ENCODE results near the gene OST4.

Gene OST4

DNA sequence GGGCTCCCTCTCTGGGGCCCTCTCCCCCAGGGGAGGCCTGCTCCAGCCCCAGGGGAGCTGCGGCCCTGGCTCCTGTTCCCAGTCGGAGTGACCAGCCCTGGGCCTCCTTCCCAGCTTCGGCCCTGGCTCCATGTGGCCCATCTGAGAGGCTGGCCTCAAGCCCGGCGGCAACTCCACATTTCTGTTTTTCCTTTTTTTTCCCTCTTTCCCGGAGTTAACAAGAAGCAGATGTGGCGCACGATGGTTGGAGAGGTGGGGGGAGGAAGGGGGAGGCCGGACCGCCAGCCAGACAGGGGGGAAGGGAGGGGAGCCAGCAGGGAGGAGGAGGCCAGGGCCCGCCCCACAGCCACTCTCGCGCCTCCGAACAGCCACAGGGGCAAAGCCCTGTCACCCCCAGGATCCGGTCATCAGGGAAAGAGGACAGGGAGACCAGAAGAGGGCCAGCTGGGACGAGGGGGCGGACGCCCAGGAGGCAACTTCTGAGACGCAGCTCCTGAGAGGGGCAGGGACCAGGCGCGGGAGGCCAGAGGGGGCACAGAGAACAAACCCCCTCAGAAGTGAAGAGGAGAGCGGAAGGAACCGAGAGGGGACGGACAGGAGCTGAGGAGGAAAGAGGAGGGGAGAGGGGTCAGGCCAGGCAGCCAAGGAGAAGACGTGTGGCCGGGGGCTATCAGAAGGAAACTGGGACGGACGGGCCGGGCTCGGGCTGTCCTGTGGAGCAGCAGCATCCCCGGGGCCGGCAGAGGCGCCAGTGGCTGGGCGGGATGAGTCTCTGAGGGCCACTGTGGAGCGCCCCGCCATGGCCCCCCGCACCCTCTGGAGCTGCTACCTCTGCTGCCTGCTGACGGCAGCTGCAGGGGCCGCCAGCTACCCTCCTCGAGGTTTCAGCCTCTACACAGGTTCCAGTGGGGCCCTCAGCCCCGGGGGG is 7.1 kb upstream of the OST4 start, which contains the start of gene EMILIN1:
TSS of gene EMILIN1 (plus strand) at position 349 of the 928 bp plus-strand sequence. CDS start at position 800, 451 bp downstream.
- TF ChIP-seq, protein P1, sequence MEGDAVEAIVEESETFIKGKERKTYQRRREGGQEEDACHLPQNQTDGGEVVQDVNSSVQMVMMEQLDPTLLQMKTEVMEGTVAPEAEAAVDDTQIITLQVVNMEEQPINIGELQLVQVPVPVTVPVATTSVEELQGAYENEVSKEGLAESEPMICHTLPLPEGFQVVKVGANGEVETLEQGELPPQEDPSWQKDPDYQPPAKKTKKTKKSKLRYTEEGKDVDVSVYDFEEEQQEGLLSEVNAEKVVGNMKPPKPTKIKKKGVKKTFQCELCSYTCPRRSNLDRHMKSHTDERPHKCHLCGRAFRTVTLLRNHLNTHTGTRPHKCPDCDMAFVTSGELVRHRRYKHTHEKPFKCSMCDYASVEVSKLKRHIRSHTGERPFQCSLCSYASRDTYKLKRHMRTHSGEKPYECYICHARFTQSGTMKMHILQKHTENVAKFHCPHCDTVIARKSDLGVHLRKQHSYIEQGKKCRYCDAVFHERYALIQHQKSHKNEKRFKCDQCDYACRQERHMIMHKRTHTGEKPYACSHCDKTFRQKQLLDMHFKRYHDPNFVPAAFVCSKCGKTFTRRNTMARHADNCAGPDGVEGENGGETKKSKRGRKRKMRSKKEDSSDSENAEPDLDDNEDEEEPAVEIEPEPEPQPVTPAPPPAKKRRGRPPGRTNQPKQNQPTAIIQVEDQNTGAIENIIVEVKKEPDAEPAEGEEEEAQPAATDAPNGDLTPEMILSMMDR (IDR thresholded peaks at IDR 0.05), result no peak

DNA sequence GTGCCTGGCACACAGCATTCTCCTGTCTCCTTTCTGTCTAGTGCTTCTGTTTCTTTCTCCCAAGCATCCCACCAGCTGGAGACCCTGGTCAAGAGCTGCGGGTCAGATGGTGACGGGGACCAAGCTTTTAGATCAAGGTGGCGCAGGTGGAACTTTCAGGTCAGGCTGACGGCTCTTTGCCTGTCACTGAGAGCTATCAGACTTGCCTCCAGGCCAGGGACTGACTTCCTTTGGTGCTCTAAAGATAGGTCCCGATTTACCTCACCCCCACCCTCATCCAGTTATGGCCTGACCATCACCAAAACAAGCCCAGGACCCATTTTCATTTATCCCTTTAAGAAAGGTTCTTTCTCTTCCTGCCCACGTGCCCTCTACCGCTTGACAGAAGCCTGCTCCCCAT is 5.8 kb upstream of the OST4 start:
- TF ChIP-seq, protein P1 (IDR thresholded peaks at IDR 0.05), result no peak

DNA sequence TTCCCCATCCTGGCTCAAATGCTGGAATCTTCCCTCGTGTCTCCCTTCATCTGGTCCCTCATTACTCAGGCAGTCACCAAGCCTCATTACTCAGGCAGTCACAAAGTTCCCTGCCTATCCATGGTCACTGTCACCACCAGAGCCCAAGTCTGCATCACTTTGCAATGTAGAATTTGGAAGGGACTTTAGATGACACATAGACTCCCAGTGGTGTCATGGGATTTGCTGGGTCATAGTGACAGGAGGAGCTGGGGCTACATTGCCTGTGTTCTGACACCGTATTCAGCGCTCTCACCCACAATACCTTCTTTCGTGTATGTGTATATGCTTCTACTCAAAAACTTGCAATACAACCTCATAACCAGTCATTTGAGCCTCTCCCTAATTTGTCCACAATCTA is 4.9 kb upstream of the OST4 start:
- TF ChIP-seq, protein P1 (IDR thresholded peaks at IDR 0.05), result no peak

DNA sequence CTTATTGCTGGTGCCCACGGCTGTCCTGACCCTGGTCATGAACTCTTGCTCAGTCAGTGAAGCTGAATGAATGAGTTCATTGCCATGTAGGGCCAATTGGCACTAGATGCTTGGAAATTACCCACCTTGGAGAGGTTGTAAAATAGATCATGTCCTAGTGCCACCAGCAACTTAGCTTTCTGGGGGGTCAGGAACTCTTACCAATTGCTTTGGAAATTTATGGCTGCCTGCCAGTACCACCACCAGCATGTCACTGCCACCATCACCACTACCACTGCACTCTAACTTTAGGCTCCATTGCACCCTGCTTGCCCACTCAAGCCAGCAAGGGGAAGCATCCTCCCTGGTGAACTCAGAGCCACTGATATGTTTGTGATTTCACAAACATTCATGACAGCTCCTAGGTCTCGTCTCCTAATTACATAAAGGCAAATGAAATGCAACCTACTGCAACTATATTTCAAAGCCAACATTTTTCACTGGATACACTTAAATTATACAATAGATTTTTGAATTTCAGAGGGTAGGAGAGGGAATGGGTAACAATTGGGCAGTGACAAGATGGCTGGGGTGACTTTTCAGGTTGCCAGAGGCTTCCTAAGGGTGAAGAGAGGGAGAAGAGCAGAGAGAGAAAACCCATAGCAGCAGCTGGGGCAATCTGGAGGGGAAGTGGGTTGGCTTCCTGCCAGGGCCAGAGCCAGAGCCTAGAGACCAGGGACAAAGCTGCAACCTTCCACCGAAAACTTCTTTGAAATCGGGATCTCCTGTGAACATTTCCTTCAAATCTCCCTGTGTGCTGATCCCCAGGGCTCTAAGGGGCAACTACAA is 3.5 kb upstream of the OST4 start:
- TF ChIP-seq, protein P1 (IDR thresholded peaks at IDR 0.05), result no peak

DNA sequence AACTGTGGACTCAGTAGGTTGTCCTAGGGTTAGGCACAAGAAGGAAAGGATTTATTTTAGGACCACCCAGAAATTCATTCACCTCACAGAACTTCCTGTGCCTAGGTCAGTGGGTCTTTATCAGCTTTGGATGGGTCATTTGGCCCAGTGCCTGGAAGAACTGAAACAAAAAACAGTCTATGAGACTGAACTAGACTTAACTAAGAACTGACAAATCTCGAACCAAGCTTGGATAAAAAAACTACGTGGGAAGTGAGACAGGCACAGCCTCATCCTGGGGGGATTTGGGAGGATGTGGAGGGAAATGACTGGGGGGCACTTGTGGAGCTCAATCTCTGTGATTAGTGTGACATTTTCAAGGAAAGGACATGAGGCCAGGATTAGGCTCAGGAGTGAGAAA is 2.3 kb upstream of the OST4 start:
- TF ChIP-seq, protein P1 (IDR thresholded peaks at IDR 0.05), result no peak

DNA sequence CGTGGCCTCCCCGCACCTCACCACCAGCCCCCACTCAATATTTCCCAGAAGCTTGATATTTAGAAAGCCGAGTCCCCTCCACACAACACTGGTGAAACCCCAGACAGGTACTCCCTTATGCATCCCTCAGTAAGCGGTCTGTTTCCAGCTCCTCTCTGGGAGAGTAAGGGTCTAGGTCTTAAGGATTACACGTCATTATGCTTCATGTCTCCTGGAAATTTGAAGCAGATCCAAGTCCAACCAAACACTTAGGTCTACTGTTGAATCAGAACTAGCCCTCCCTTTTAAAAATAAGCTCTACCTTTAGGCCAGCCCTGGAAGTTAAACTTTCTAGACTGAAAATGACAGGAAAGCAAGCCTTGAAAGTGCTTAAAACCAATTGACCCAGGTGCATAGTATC is 1.5 kb upstream of the OST4 start:
- TF ChIP-seq, protein P1 (IDR thresholded peaks at IDR 0.05), result no peak

DNA sequence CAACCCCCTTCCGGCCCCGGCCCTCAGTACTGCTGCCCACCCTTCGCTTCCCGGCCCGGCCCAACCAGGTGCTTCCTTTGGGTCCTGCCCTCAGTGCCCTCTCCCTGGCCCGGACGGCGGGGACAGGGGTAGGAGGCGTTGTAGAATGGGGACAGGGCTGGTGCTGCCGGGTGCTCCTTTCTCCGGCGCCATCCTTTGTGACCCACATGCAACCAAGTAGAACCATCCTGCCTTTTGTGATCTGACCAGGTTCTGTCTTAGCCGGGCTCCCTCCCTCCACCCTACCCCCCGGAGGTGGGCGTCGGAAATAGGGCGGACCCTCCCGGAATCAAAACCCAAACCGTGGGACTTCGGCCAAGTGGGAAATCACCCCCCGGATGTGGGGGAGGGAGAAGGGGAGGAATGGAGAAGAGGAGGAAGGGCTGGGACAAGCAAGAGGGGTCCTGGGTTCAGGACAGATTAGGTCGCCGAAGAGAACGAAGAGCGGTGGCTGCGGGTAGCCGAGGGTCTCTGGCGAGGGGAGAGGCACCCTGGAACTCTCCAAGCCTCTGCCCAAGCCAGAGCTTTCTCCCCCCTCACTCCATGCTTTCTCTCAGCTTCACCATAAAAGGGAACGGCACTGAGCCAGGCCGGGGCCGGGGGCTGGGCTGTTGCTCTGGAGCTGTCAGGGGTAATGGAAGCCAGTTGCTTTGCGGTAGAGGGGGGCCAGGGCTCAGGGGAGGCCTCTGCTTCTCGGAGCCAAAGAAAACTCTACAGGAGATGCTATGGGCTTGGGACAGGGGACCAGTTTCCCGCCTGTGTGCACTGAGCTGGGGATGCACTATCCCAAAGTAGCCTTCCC is 756 bp upstream of the OST4 start:
- TF ChIP-seq, protein P1 (IDR thresholded peaks at IDR 0.05), result no peak
